GM18858 (cell line): ENCODE results near the gene MN1.

Source experiments
- ATAC-seq: cut with Tn5 transposase; IDR thresholded peaks from one replicate; pipeline ENCODE4 v1.9.1; 2021; ENCODE audit not compliant: unreplicated experiment

MN1 gene

DNA sequence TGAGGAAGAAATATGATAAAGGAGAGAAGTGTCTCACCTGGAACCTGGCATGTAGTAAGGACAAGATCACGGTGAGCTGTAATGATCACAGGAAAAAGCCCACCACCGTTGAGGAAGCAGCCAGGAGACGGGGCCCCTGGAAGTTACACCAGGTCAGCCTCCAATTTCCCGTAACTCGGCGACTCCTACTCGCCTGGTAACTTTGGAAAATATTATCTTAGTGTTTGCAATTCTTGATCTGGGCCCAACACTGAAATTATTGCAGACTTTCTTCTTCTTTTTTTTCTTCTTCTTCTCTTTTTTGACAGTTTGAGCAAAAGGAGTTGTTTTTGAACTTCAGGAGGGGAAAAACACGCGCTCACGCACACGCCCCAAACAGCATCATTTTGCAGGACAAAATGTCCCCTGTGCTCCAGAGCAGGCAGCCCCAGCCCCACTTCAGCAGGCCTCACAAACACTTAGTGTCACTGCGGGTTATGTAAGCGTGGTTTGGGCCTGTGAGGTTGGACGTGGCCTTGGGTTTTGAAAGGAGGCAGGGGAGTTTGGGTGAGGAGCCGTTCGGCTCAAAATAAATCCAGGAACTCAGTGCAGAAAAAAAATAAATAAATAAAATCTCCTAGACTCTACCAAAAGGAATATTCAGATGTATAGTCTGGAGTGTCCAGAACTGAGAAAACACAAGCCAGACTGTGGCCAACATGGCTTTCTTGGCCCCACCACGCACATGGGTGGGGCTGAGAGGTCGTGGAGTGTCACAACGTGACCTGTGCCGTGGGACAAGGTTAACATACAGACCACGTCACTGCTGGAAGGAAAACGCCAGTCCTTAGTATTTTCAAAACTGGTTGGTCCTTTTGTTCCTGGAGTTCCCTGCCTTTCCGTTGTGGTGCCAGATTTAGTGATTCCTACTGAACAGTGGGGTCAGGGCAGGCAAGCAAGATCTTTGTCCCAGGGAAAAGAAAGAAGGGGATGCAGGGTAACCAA is 26.3 kb upstream of the MN1 start:
- ATAC-seq = no peak

DNA sequence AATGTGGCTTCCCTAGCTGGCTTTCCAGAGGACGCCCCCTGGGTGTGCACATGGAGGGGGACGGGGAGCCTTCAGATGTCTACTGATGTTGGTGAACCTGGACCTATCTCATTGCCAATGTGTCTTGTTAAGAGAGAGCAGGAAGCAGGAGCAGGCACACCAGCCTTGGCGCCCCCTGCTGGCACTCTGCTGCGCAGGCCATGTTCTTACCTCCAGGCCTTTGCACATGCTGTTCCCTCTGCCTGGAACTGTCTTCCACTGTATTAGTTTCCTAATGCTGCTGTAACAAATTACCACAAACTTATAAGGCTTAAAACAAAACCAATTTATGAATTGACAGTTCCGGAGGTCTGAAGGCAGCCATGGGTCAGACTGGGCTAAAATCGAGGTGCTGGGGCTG is 23.6 kb upstream of the MN1 start:
- no peak for ATAC-seq

DNA sequence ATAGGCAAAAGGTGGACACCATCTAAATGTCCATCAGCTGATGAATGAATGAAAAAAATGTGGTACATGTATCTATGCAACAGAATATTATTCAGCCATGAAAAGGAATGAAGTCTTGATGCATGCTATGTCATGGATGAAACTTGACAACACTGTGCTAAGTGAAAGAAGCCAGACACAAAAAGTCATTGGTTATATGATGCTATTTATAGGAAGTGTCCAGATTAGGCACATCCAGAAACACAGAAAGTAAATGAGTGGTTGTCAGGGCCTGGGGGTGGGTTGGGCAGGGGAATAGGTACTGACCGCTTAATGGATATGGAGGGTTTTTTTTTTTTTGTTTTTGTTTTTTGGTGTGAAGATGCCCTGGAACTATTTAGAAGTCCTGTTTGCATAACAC is 21.7 kb upstream of the MN1 start:
- ATAC-seq = no peak

DNA sequence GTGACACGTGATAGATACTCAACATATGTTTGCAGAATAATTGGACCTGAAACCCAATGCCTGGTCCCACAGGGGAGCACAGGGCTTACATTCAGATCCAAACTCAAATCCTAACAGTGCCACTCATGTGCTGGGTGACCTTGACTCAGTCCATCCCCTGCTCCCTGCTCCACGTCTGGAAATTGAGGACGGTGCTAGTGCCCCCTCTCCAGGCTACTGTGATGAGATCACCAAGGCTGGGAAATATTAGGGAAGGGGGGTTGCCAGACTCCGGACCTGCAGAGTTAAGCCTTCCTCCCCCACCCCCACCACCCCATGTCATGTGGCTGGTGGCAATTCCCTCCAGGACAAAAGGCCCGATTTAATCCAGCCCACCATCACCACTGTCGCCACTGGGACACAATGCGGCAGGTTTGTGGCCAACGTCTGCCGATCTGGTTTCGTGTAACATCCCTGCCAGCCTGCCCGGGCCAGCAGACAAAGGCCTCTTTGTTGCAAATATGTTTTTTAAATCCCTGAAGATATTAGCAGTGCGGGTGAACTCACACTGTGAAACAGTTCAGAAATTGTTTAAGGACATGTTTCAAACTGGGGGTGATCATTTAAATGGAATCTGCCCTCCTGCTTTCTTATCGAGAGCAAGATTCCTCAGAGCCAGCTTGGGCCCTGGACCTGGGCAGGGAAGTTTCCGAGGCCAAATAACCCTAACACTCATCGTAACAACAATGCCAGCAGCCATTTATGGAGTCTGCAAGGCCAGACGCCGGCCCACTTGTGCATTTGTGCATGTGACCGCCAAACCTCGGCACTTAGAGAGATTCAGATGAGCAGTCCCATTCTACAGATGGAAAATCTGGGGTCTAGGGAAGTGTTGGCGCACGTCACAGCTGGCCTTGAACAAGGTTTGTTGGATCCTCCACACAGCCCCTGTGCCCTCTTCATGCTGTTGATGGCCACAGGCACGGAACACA is 19.6 kb upstream of the MN1 start:
- no peak for ATAC-seq

DNA sequence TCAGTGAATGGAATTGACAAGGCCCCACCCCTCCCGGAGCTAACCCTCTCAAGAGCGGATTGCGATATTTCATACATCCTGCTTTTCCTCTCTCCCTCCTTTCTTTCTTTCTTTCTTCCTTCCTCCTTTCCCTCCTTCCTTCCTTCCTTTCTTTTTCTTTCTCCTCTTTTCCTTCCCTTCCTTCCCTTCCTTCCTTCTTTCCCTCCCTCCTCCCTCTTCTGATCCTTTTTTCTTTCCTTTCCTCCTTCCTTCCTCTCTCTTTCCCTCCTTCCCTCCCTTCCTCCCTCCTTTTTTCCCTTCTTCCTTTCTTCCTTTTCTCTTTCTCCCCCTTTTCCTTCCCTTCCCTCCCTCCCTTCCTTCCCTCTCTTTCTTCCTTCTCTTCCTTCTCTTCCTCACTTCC is 15.0 kb upstream of the MN1 start:
- ATAC-seq = no peak

DNA sequence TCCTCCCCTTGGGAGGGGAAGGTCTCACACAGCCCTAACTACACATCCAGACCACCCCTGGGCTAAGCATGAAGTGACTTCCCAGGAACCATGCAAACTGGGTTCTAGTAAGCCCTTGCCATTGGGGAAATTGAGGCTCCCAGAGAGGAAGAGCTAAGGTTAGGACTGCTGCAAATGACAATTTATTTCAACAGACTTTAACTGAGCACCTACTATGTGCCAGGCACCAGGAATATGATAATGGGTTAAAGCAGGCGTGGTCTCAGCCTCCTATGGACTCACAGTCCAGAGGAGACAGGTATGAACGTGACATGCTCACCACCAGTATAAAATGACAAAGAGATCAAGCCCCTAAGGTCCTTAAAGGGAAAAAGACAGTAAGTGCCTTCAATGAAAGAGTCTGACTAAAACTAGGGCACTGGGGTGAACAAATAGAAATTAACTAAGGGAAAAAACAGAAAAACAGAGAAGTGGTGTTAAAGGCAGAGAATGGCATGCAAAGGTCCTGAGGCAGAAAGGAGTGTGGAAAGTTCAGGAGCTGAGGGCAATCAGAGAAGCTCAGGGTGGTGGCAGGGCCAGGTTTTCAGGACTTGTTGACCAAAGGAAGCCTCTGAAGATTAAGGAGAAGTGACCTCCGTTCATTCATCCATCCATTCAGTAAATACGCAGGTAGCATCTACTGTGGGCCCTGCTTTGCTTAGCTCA is 14.4 kb upstream of the MN1 start:
- no peak for ATAC-seq

DNA sequence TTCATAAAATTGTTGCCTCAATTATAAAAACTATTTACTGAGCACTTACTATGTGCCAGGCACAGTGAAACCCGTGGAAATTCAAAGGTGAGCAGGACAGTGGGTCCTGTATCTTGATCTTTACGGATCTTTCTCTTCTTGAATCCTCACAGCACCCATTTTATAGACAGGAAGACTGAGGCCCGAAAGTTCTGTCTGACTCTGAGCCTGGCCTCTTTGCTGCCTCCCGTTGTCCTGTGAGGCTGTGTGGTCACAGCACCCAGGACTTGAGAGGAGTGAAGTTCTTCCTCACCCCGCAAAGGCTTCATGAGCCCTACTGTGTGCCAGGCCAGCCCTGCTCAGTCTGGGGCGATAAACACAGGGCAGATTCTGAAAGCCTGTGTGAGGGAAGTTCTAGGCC is 13.4 kb upstream of the MN1 start:
- no peak for ATAC-seq

DNA sequence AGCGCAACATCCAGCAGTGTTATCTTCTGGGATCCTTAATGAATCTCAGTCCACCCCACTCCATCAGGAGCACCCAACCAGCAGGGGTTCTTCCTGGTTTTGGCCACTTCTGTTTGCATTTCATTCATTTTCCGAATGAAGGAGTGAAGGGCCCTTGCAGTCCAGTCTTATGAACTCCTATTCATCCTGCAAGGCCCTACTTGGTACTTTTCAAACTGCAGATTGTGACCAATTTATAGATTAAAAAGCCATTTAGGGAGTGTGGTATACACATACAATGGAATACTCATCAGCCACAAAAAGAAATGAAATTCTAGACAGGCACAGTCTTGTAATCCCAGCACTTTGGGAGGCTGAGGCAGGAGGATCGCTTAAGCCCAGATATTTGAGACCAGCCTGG is 10.2 kb upstream of the MN1 start:
- no peak for ATAC-seq

DNA sequence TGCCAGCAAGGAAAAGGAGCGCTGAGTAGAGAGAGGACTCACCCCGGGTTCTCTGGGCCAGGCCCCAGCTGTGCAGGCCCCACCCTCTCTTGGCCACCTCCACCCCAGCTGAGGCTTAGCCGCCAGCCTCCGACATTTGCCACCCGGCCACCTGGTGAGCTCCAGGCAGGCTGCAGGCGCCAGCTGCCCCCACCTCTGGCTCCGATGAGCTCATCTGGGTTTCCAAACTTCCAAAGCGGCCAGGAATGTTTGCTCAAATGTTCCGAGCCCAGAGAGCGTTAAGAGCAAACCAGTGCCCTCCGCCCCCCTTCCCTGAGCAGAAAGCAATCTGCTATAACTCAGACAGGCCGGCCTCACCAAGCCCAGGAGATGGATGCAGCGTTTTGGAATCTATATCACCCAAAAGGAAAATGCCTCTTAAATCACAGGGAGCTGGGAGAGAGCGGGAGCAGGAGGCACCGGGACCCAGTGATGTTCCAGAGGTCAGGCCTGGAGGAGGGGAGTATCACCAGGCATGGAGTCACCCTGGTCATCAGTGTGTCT is 9.1 kb upstream of the MN1 start:
- ATAC-seq = no peak

DNA sequence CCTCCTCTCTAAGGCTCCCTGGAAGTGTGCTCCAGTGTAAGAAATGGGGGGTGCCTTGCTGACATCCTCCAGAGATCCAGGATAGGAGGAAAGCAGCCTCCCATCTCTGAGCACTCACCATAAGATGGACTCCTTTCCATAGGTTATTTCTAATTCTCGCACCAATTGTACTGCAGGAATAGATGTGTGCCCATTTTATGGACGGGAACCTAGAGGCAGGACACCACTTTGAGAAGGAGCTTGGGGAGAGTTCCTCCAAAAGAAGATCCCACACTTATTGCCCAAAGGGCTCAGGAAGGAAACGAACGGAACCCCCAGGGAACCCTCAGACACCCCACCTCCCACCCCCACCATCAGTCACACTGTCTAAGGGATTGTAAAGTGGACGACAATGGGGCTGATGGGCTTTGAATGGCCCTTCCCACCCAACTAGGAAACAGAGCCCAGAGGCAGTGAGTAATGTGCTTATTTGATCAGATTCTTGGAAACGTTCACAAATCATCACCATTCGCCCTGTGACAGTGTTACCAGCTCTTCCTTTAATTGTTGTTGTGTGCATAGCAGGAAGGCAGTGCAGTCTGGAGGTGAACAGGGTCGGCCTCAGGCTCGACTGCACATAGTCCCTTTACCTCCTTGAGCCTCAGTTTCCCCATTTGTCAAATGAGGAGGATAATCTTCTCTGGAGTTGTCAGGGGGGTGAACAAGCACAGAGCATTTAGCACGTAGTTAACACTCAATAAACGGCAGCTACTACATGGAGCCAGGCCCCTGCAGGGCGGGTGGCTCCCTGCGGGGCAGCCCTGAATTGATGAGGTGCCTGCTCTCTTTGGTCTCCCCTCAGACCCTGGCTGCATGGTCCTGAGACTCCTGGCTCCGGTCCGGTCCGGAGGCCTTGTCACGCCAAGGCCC is 8.4 kb upstream of the MN1 start:
- ATAC-seq = no peak

DNA sequence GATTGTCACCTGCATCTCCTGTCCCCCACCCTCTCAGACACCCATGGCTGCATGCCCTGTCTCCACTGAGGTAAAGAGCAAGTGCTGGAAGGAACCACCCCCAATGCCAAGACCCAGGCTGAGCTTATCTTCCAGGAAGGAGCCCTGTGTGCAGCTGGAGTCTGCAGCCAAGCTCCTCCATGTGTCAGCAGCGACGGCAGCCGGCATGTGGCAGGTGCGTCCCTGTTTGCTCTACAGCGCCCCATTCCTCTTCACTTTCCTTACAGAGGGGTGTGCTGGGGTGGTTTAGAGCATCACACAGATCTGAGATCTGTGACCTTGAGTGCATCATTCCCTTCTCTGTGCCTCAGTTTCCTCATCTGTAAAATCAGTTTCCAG is 7.7 kb upstream of the MN1 start:
- no peak for ATAC-seq

DNA sequence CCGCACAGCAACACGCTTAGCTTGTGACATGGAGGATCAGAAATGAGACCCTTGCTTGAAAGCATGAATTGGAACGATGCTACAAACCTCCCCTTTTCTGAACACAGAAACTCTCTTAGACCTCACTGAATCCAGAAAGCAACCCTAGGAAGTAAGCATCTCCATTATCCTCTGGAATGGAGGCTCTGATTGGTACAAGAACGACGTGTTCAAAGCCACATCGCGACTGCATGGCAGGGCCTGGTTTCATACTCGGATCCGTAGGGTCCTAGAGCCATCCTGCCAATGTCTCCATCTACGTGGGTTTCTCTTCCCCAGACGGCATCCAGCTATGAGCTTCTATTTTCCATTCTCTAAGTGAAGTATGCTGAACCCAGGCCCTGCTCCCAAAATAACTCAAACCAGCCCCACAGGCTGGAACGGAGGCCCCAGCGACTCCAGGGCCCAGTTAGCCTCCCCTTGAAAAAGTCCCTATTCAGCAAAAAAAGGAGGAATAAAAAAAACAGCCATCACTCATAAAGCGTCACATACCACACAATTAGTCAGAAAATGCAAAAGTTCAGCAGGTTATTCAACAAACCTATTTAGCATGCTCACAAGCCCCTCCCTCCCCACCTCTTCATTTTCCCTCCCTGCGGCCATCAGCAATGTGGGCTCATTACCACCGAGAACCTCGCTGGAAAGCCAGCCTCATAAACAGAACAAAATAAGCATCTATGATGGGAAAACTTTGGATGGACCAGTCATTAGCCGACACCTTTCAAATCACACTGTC is 7.1 kb upstream of the MN1 start:
- ATAC-seq = no peak

DNA sequence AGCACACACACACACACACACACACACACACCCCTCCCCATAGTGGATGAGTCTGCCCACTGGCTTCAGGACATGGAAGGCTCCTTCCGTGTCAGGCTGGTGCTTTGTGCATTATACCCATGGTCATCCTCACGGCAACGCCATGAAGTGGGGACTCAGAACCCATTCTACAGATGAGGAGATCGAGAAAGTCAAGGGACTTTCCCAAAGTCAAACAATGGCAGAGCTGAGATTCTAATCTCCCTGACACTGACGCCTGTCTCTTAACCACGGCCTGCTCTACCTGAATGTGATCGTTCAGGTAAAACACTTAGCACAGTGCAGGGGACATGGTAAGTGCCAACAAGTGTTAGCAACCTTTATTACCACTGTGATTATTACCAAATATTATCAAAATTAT is 4.3 kb upstream of the MN1 start:
- no peak for ATAC-seq

DNA sequence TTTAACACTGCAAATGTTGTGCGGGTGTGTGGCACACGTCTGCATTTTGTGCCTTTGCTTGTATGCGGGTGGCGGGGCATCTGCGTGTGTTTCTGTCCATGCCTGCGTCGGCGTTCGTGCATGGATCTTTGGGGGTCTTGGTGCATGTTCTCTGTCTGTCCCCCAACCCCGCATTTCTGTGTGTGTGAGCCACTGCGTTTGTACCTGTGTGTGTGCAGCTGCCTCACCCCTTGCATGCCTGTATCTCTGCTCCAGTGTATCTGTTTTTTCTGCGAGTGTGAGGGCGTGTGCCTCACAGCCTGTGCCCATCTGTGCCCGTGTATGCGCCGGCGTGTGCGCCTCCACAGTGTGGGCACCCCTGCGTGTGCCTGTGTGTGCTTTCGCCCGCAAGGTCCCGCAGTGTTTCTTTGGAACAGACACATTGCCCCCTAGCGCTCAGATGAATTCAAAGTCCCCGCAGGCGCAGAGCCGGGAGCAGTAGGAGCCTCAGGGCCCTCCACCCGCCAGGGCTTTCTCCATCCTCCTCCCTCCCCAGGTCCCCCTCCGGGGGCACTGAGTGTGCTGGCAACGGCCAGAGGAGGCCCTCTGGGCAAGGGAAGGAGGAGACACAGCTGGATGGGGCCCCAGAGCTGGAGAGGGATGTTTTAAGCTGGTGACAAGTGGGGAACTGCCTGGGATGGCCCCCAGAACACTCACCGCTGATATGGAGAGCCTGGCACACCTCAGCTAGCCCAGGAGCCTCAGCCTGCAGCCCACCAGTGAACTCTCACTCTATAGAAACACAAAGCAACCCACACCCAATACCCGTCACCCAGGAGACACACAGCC is 3.1 kb upstream of the MN1 start:
- no peak for ATAC-seq

DNA sequence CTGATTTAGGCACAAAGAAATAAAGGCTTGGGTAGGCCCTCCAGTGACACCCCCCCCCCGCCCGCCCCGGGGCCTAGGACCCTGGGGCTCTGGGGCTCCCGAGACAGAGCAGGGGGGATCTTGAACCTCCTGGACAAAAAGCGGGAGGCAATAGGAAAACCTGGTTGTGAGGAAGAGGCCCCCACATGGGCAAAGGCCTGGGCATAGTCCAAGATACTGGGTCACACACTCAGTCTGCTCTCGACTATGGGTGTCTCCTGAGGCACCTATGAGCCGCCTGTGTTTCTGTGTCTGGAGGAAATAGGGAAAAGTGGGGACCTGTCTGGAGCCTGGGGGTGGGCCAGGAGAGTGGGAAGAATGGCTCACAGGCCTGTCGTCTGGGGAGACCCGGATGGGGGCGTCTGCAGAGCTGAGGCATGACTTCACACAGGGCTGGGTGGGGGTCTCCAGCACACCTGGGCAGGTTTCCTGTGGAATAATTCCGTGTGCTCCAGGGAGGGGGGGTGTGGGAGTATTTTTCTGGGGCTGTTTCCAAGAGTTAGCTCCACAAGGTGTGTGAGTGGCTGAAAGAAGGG is 2.4 kb upstream of the MN1 start:
- no peak for ATAC-seq

DNA sequence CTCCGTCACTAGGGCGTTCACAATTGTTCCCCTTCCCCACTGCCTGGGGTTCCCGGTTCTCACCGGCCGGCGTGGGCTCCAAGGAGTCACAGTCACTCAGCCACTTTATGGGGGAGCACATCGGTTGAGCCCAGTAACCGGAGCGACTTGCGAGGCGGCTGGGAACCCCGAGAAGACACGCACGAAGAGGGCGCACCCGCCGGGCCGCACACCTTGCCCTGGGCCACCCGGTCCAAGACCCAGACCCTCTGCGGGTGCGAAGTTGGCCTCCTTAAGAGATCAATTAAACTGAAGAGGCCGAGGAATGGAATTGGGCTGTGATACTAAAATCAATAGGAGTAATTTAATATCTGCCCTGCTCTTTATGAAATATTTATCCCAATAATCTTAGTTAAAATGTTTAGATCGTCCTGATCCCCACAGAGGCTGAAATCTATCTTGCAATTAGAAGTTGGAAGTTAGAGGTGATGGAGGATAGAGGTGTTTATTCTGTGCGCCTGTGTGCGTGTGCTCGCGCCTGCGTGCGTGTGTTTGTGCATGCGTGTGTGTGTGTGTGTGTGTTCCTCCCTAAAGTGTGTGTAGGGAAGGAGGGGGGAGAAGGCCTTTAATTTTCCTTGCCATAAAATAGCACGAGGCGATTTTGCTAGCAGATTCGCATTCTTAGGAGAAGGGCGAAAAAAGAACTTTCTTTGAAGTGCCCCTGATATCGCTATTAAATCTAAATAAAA is 954 bp upstream of the MN1 start:
- ATAC-seq = no peak

DNA sequence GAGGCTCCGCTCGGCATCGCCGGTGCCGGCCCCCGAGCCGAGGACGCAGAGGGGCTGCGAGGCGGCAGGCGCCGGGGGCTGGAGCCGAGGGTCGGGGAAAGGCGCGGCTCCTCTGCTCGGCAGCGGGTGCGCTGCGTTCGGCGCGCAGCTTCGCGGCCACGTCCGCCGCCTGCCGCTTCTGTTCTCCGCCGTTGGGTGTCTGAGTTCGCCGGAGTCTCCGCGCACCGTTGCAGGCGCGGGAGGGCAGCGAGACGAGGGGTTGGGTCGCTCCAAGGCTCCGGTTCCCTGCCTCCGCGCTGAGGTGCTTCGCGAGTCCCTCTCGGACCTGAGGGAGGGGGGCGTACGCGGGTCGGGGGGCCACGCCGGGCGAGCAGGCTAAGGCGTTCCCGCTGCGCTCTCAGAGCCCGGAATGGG is 347 bp downstream of the MN1 start:
- no peak for ATAC-seq
